OCI-LY3 (cell line): Measurements from ENCODE around the gene RASSF1.

ENCODE experiments used
- CTCF ChIP-seq: fragments of 200-600, 300-600 bp; sonication (generic); IDR thresholded peaks from 2 replicates; pipeline ENCODE4 v1.5.1; 2014; ENCODE audit warnings: antibody characterized with exemption, low read length, low read depth
- EZH2phosphoT487 ChIP-seq: fragments of 200-600 bp; shearing (Covaris generic); IDR thresholded peaks from 2 replicates; pipeline ENCODE4 v1.6.1; 2018; ENCODE audit warnings: antibody characterized with exemption, mixed run types, low read depth

- TF ChIP-seq CTCF (no peak), EZH2phosphoT487 (no peak)
Measured at GRCh38 chr3:50354186-50354764, 13.6 kb upstream of the RASSF1 start.
